K562 (cell line): ENCODE data around the gene TSPAN14. TPM values are rescaled to one million over a fixed set of nuclear protein-coding genes. Genes with fewer than 3 reads are reported as not detected.
A peak's percentile ranks its signal among the peaks of the same experiment; 100 is the strongest.

Experiments used
- HDGF ChIP-seq: fragments of 450-650 bp; IDR thresholded peaks from 2 replicates; pipeline ENCODE4 v1.6.1; 2016
- HMGN3 ChIP-seq: IDR thresholded peaks from 2 replicates; pipeline ENCODE4 v1.6.1; 2011; ENCODE audit warnings: borderline replicate concordance, low read depth, mild to moderate bottlenecking, mixed read lengths, low read length; ENCODE audit not compliant: insufficient read length; ENCODE audit errors: extremely low read depth
- KLF13 ChIP-seq: fragments of 450-650 bp; IDR thresholded peaks from 2 replicates; pipeline ENCODE4 v1.6.1; 2016; ENCODE audit warnings: missing genetic modification characterization, low read depth, mild to moderate bottlenecking, missing compliant biosample characterization, moderate library complexity, borderline replicate concordance
- MAFK ChIP-seq: IDR thresholded peaks from 2 replicates; pipeline ENCODE4 v1.6.1; 2011; ENCODE audit warnings: low read length, improper control_type of control experiment
- MTA3 ChIP-seq: fragments of 450-650 bp; formaldehyde crosslinking; IDR thresholded peaks from 2 replicates; pipeline ENCODE4 v1.6.1; 2017; ENCODE audit warnings: mild to moderate bottlenecking, borderline replicate concordance
- TOE1 ChIP-seq, 2 experiments: fragments of 450-650 bp in 1 of 2; sonication (generic) in 1 of 2; formaldehyde crosslinking in 1 of 2; IDR thresholded peaks; 2 replicates each; pipeline versions ENCODE4 v1.7.1 to v1.8.0; 2016 to 2022; ENCODE audit warnings: borderline replicate concordance in 2 of 2, mild to moderate bottlenecking in 2 of 2, antibody characterized with exemption in 1 of 2, inconsistent platforms in 1 of 2, low read depth in 1 of 2, missing genetic modification reagents in 1 of 2, moderate library complexity in 1 of 2
- ZNF224 ChIP-seq: sonication (generic); formaldehyde crosslinking; IDR thresholded peaks from 2 replicates; pipeline ENCODE4 v1.8.0; 2022; ENCODE audit warnings: mild to moderate bottlenecking, missing genetic modification reagents
- polyA plus RNA-seq, 8 experiments: library from polyadenylated mRNA; depleted of rRNA in 4 of 8; stranded (reverse) in 5 of 8; unstranded in 3 of 8; fragments of >200 nt; fragmentation: Nextera tagmentation in 2 of 8; fragmentation: Illumina TruSeq in 1 of 8; extraction: Ambion mirVana in 2 of 8; extraction: Trizol in 1 of 8; gene quantifications; 2 replicates each; pipeline versions ENCODE4 v1.2.1 to v1.2.3, GENCODE V29; 2011 to 2014; ENCODE audit warnings: inconsistent platforms in 1 of 8, missing spikeins in 1 of 8
- total RNA-seq, 7 experiments: library from RNA; depleted of rRNA in 6 of 7; stranded (reverse); fragments of >200 nt in 6 of 7; fragmentation: Illumina TruSeq in 2 of 7; extraction: Trizol in 2 of 7; gene quantifications; 2 replicates each; pipeline versions ENCODE4 v1.2.1 to v1.2.3, GENCODE V29; 2011 to 2021; ENCODE audit warnings: low replicate concordance in 1 of 7
- TF ChIP-seq, protein P1 (sequence below): fragments of 450-650 bp; formaldehyde crosslinking; IDR thresholded peaks from 2 replicates; pipeline ENCODE4 v1.4.0; 2020; ENCODE audit warnings: mild to moderate bottlenecking, mixed read lengths
- TF ChIP-seq, protein P2 (sequence below), 3 experiments: fragments of 200-800 bp in 1 of 3; sonication (Bioruptor generic) in 1 of 3; sonication (generic) in 1 of 3; formaldehyde crosslinking in 1 of 3; IDR thresholded peaks; 2 replicates each; pipeline versions ENCODE4 v1.6.1 to v1.8.0; 2016 to 2022; ENCODE audit warnings: mild to moderate bottlenecking in 2 of 3, missing compliant biosample characterization in 2 of 3, missing genetic modification characterization in 2 of 3, missing genetic modification reagents in 1 of 3
- TF ChIP-seq, protein P3 (sequence below), 2 experiments: fragments of 450-650 bp; formaldehyde crosslinking in 1 of 2; IDR thresholded peaks; 2 replicates each; pipeline versions ENCODE4 v1.4.0 to v1.6.1; 2014 to 2020; ENCODE audit warnings: mild to moderate bottlenecking in 2 of 2, borderline replicate concordance in 1 of 2, low read depth in 1 of 2

TSPAN14 gene
- total and polyA plus RNA-seq, 9 of the 15 experiments (the other 6 are each of a cell fraction or from before 2014, with no cell fraction given) = 5.8 to 92.9 (median 23.3) TPM

DNA sequence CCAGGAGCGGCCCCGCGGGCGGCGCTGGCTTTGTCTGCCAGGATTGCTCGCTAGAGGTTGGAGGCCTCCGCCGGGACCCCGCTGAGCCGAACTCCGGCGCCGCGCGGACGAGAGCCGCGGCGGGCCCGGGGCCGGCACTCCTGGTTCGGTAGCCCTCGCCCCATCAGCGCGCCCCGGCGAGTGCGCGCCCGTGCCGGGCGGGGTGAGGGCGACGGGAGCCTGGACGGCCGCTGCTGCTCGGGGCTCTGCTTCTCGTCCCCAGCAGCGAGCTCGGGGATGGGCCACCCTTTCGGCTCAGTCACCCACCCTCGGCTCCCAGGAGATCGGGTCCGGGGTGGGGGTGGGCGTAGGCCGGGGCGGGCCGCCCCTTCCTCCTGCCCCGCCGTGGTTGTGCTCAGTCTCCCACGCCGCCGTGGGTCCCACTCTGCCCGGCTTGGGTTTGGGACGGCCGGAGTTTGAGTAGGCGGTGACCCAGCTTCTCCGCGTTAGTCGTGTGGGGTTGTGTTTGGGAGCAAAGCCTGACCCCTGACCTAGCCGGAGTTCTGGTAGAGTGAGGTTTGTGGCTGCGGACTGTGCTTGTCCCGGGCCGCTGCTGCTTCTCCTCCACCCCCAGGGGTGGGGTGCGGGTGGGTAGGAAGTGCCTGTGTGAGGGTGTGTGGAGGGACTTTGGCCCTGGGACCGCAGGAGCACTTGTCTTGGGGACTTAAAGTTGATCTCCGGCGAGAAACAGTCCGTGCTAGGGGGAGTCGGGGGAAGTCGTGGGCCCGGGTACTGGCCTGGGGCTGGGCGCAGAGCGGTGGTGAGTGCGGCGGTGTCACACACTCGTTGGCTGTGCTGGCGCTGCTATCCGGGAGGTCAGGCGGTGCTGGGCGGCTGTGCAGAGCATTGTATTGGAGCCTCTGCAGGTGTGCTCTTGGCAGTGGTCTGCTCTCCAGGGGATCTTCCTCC lies 677 bp downstream of the TSPAN14 start (continued):
- TF ChIP-seq TOE1 (IDR thresholded peaks at IDR 0.05; ENCODE audit: borderline replicate concordance) (peak; percentile 32; the same call in 1 of the 2 replicates), TOE1 (CRISPR knock-in tag; IDR thresholded peaks at IDR 0.05; ENCODE audit: borderline replicate concordance, low read depth) (no peak), ZNF224 (CRISPR knock-in tag) (no peak), MTA3 (0 out of 2 replicates have a peak, but pooled peaks have one; percentile 10), KLF13 (0 out of 2 replicates have a peak, but pooled peaks have one; percentile 49), MAFK (no peak), HMGN3 (peak; percentile 32), HDGF (peak; percentile 69; the same call in 1 of the 2 replicates)
- TF ChIP-seq, protein P1, sequence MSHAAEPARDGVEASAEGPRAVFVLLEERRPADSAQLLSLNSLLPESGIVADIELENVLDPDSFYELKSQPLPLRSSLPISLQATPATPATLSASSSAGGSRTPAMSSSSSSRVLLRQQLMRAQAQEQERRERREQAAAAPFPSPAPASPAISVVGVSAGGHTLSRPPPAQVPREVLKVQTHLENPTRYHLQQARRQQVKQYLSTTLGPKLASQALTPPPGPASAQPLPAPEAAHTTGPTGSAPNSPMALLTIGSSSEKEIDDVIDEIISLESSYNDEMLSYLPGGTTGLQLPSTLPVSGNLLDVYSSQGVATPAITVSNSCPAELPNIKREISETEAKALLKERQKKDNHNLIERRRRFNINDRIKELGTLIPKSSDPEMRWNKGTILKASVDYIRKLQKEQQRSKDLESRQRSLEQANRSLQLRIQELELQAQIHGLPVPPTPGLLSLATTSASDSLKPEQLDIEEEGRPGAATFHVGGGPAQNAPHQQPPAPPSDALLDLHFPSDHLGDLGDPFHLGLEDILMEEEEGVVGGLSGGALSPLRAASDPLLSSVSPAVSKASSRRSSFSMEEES (CRISPR knock-in tag) = no peak
- TF ChIP-seq, protein P2, sequence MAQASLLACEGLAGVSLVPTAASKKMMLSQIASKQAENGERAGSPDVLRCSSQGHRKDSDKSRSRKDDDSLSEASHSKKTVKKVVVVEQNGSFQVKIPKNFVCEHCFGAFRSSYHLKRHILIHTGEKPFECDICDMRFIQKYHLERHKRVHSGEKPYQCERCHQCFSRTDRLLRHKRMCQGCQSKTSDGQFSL (CRISPR knock-in tag; IDR thresholded peaks at IDR 0.05) = peak; percentile 57; the same call in 1 of the 2 replicates
- TF ChIP-seq, protein P2 (tag; IDR thresholded peaks at IDR 0.05) = no peak
- TF ChIP-seq, protein P3, sequence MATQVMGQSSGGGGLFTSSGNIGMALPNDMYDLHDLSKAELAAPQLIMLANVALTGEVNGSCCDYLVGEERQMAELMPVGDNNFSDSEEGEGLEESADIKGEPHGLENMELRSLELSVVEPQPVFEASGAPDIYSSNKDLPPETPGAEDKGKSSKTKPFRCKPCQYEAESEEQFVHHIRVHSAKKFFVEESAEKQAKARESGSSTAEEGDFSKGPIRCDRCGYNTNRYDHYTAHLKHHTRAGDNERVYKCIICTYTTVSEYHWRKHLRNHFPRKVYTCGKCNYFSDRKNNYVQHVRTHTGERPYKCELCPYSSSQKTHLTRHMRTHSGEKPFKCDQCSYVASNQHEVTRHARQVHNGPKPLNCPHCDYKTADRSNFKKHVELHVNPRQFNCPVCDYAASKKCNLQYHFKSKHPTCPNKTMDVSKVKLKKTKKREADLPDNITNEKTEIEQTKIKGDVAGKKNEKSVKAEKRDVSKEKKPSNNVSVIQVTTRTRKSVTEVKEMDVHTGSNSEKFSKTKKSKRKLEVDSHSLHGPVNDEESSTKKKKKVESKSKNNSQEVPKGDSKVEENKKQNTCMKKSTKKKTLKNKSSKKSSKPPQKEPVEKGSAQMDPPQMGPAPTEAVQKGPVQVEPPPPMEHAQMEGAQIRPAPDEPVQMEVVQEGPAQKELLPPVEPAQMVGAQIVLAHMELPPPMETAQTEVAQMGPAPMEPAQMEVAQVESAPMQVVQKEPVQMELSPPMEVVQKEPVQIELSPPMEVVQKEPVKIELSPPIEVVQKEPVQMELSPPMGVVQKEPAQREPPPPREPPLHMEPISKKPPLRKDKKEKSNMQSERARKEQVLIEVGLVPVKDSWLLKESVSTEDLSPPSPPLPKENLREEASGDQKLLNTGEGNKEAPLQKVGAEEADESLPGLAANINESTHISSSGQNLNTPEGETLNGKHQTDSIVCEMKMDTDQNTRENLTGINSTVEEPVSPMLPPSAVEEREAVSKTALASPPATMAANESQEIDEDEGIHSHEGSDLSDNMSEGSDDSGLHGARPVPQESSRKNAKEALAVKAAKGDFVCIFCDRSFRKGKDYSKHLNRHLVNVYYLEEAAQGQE (IDR thresholded peaks at IDR 0.05; ENCODE audit: borderline replicate concordance) = no peak
- TF ChIP-seq, protein P3 (CRISPR knock-in tag; IDR thresholded peaks at IDR 0.05; ENCODE audit: low read depth) = 0 out of 2 replicates have a peak, but pooled peaks have one; percentile 25
